Measurements from ENCODE around the gene PEAK1.

DNA sequence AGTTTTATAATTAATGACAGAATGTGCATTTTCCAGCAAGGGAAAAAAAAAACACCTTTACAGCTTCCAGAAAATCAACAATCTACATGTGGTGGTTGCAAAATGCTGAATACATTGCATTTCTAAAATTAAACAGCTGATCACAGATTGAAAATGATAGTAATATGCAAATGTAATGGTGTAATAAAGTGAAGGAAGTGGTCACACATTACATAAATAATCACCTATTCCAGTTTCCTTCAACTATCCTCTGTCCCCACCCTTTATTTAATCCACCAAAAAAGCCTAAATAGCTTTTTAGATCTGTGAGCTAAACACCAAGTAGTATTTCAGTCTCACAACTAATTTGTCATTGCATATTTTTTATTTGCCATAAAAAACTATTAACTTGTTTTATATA, 110.5 kb downstream of the PEAK1 start:
- TF ChIP-seq EP300 (IDR thresholded peaks at IDR 0.05) (no peak), CTCF (IDR thresholded peaks at IDR 0.05) (no peak), POLR2AphosphoS5 (IDR thresholded peaks at IDR 0.05) (no peak)
